H1 (cell line): ENCODE results near the gene CCDC15. TPM values are rescaled to one million over a fixed set of nuclear protein-coding genes. Genes with fewer than 3 reads are reported as not detected.

Source experiments
- USF2 ChIP-seq: IDR thresholded peaks from 2 replicates; pipeline ENCODE4 v1.6.1; 2011; ENCODE audit warnings: low read length, improper control_type of control experiment
- polyA plus RNA-seq, 7 experiments: library from polyadenylated mRNA; depleted of rRNA in 3 of 7; stranded (reverse) in 5 of 7; unstranded in 2 of 7; fragments of >200 nt in 5 of 7; fragments of 200-250 nt in 2 of 7; gene quantifications; 1 replicate in 5 of 7; 2 replicates in 1 of 7; 4 replicates in 1 of 7; pipeline versions ENCODE4 v1.2.1 to v1.2.3, GENCODE V29; 2011 to 2013; ENCODE audit warnings: missing spikeins in 2 of 7, mixed read lengths in 2 of 7
- total RNA-seq: library from RNA; stranded (reverse); fragmentation: NEBNext Ultra II Directional; extraction: Animal tissue kit (Norgen Biotek cat#: 25700); gene quantifications from 2 replicates; pipeline ENCODE4 v1.2.1, GENCODE V29; 2021

CCDC15 gene
- total and polyA plus RNA-seq, 2 of the 8 experiments (the other 6 are each of a cell fraction or from before 2014, with no cell fraction given): 1.5 to 3.1 TPM

GRCh38 chr11:125082611-125083311 is 128.8 kb downstream of the CCDC15 start (continued):
- TF ChIP-seq USF2: no peak
- TF ChIP-seq, all 59 proteins: peak for 0
